Measurements from ENCODE around the gene SRC.

SRC gene

DNA sequence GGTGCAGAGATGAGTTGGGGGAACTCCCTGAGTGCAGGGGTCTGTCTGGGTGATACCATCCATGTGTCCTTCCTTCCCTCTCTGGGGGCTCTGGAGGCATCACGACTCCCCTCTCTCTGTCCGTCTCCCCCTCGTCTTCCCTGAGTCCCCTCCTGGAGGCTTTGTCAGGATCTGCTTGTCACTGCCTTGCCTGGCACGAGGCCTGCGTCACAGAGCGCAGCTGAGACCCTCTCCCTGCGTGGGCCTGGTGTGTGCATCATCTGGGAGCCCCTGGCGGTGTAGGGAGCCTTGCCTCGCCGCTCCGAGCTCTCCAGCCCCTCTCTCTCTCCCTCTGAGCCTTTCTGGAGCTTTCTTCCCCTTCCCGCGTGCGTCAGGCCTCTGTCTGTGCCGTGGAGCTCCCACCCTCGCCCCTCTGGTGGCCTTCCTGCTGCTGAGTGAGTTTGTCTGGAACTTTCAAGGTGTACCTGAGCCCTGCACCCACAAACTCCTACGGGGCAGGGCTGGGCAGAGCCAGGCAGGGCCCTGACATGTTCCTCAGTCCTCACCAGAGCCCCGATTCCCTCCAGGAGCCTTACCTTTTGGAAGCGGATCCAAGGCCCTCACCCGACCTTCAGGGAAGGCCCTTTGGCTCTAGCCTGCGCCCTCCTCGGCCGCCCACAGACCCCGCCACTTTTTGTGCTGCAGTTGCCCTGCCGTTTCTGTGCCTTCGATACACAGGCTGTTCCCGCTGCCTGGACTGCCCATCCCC lies 70.3 kb downstream of the SRC start:
- Histone ChIP-seq H3K79me2 (ENCODE audit: insufficient read depth, low read length) (no peaks in the 10 kb centered on the region), H3K9me2 (ENCODE audit: low read depth, low read length) (no peaks in the 10 kb centered on the region), H3F3A (ENCODE audit: insufficient read depth, low read length) (no peaks in the 10 kb centered on the region), H3K36me3 (ENCODE audit: insufficient read depth, low read length) (no peaks in the 10 kb centered on the region), H3K4me3 (ENCODE audit: low read depth, low read length, poor library complexity, severe bottlenecking) (no peak overlapping the region), H3K9me3 (ENCODE audit: low read length) (no peaks in the 10 kb centered on the region), H2AFZ (ENCODE audit: low read length) (no peak overlapping the region), H4K20me1 (ENCODE audit: insufficient read depth, low read length) (no peaks in the 10 kb centered on the region), H3K4me1 (ENCODE audit: insufficient read depth, low read length, severe bottlenecking) (no peaks in the 10 kb centered on the region), H3K27ac (ENCODE audit: low read depth, low read length, poor library complexity, severe bottlenecking) (no peak overlapping the region), H3K9ac (ENCODE audit: low read length) (no peak overlapping the region), H3K4me2 (ENCODE audit: low read length) (no peak overlapping the region), H3K27me3 (ENCODE audit: insufficient read depth, low read length) (no peaks in the 10 kb centered on the region)
- TF ChIP-seq EZH2 (IDR thresholded peaks at IDR 0.05; ENCODE audit: borderline replicate concordance, low read length): no peak
- TF ChIP-seq, protein P1, sequence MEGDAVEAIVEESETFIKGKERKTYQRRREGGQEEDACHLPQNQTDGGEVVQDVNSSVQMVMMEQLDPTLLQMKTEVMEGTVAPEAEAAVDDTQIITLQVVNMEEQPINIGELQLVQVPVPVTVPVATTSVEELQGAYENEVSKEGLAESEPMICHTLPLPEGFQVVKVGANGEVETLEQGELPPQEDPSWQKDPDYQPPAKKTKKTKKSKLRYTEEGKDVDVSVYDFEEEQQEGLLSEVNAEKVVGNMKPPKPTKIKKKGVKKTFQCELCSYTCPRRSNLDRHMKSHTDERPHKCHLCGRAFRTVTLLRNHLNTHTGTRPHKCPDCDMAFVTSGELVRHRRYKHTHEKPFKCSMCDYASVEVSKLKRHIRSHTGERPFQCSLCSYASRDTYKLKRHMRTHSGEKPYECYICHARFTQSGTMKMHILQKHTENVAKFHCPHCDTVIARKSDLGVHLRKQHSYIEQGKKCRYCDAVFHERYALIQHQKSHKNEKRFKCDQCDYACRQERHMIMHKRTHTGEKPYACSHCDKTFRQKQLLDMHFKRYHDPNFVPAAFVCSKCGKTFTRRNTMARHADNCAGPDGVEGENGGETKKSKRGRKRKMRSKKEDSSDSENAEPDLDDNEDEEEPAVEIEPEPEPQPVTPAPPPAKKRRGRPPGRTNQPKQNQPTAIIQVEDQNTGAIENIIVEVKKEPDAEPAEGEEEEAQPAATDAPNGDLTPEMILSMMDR (IDR thresholded peaks at IDR 0.05; ENCODE audit: low read length): no peak

DNA sequence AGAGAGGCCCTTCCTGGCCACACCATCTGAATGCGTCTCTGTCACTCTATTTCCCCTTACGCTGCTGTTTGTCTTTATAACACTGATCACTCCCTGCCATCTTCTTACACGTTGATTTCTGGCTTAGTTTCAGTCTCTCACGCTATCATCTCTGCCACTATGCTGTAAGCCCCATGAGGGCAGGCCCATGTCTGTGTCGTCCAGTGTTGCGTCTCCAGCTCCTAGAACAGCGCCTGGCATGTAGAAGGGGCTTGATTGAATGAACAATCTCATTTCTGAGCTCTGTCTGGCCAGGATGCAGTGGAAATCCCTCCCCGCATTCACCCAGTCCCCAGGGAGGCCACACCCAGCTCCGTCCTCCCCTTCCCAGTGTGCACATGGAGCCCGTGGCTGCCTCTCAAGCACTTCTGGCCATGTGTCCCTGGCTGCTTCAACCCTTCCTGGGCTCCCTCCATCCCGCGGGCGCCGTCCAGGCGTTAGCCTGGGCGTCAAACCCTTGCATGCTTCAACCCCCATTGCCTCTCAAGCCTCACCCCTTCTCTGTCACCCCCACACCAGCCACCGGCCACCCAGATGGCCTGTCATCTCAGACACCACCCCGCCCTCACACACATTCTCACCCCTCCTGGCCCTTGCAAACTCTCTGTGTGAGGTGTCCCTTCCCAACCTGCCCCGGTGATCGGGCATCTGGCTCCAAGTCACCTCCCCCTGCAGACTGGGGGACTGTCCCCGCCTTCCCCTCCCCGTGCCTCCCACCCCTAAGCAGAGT lies 71.1 kb downstream of the SRC start:
- Histone ChIP-seq H3K27ac (ENCODE audit: low read depth, low read length, poor library complexity, severe bottlenecking) (no peak overlapping the region), H3K4me1 (ENCODE audit: insufficient read depth, low read length, severe bottlenecking) (no peaks in the 10 kb centered on the region), H3F3A (ENCODE audit: insufficient read depth, low read length) (no peaks in the 10 kb centered on the region), H3K27me3 (ENCODE audit: insufficient read depth, low read length) (no peaks in the 10 kb centered on the region), H3K36me3 (ENCODE audit: insufficient read depth, low read length) (no peaks in the 10 kb centered on the region), H2AFZ (ENCODE audit: low read length) (no peak overlapping the region), H3K9ac (ENCODE audit: low read length) (no peak overlapping the region), H3K4me2 (ENCODE audit: low read length) (no peak overlapping the region), H3K9me2 (ENCODE audit: low read depth, low read length) (no peaks in the 10 kb centered on the region), H3K79me2 (ENCODE audit: insufficient read depth, low read length) (no peaks in the 10 kb centered on the region), H3K9me3 (ENCODE audit: low read length) (no peaks in the 10 kb centered on the region), H4K20me1 (ENCODE audit: insufficient read depth, low read length) (no peaks in the 10 kb centered on the region), H3K4me3 (ENCODE audit: low read depth, low read length, poor library complexity, severe bottlenecking) (no peak overlapping the region)
- no peak for TF ChIP-seq EZH2 (IDR thresholded peaks at IDR 0.05; ENCODE audit: borderline replicate concordance, low read length)
- TF ChIP-seq, protein P1 (IDR thresholded peaks at IDR 0.05; ENCODE audit: low read length): no peak

DNA sequence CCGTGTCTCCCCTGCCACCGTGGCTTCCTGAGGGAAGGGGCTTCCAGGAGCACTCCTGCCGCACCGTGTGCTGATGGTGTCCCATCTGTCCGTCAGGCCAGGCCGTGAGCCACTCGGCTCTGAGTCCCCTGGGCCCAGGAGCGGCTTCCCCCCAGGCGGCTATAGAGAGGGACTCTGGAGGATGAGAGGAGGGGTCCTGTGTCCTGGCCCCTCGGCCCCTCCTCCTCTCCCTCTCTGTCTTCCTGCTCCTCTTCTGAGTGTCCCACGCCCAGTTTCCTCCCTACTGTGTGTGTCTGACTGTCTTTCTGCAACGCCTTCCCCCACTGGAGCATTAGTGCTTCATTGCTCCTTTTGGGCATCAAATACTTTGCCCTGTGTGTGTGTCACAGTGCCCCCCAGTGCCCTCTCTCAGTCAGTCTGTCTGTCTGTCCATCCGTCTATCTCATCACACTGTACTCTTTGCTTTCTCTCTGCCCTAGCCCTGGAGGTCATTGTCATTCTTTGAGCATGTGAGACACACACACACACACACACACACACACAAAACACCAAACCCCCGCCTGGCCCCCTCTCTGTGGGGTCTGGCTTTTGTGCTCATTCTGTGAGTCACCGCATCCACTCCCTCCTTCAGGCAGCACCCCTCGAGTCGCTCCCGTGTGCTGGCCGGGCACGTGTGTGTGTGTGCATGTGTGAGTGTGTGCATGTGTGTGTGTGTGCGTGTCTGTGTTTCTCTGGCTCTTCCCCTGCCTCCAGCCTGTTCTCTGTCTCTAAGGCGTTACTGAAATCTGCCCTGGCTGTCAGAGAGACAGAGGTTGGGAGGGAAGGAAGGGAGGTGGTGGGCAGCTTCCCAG lies 71.9 kb downstream of the SRC start:
- Histone ChIP-seq H3K4me2 (ENCODE audit: low read length) (no peak overlapping the region), H2AFZ (ENCODE audit: low read length) (no peak overlapping the region), H3K9me3 (ENCODE audit: low read length) (no peaks in the 10 kb centered on the region), H3K36me3 (ENCODE audit: insufficient read depth, low read length) (no peaks in the 10 kb centered on the region), H3K27me3 (ENCODE audit: insufficient read depth, low read length) (no peaks in the 10 kb centered on the region), H3K27ac (ENCODE audit: low read depth, low read length, poor library complexity, severe bottlenecking) (no peak overlapping the region), H3K4me1 (ENCODE audit: insufficient read depth, low read length, severe bottlenecking) (no peaks in the 10 kb centered on the region), H3K9ac (ENCODE audit: low read length) (no peak overlapping the region), H4K20me1 (ENCODE audit: insufficient read depth, low read length) (no peaks in the 10 kb centered on the region), H3K4me3 (ENCODE audit: low read depth, low read length, poor library complexity, severe bottlenecking) (no peak overlapping the region), H3K79me2 (ENCODE audit: insufficient read depth, low read length) (no peaks in the 10 kb centered on the region), H3F3A (ENCODE audit: insufficient read depth, low read length) (no peaks in the 10 kb centered on the region), H3K9me2 (ENCODE audit: low read depth, low read length) (no peaks in the 10 kb centered on the region)
- TF ChIP-seq, protein P1 (IDR thresholded peaks at IDR 0.05; ENCODE audit: low read length): no peak; the same call in 1 of the 2 replicates
- no peak for TF ChIP-seq EZH2 (IDR thresholded peaks at IDR 0.05; ENCODE audit: borderline replicate concordance, low read length)

Measured in OCI-LY1 (cell line).